GM23338 (cell line): ENCODE results near the gene H2BK1.
A peak's percentile ranks its signal among the peaks of the same experiment; 100 is the strongest.

ENCODE experiments used
- CREB1 ChIP-seq: fragments of 250-450 bp; sonication (Bioruptor Pico); IDR thresholded peaks from 2 replicates; pipeline ENCODE4 v1.5.0; 2020; ENCODE audit warnings: low read depth, mild to moderate bottlenecking, moderate library complexity
- CTCF ChIP-seq, 2 experiments: fragments of 200-600 bp in 1 of 2; sonication (generic) in 1 of 2; conservative IDR thresholded peaks; 2 replicates each; pipeline versions ENCODE4 v1.5.1 to v1.6.1; 2016 to 2017; ENCODE audit warnings: antibody characterized with exemption in 2 of 2, low read depth in 2 of 2, mild to moderate bottlenecking in 2 of 2, moderate library complexity in 1 of 2
- EZH2 ChIP-seq: fragments of 200-600 bp; sonication (generic); IDR thresholded peaks from one replicate; pipeline ENCODE4 v1.8.0; 2017; ENCODE audit warnings: antibody characterized with exemption, mild to moderate bottlenecking, low read depth; ENCODE audit not compliant: unreplicated experiment
- EZH2phosphoT487 ChIP-seq: fragments of 200-600 bp; sonication (generic); IDR thresholded peaks from one replicate; pipeline ENCODE4 v1.8.1; 2018; ENCODE audit warnings: antibody characterized with exemption; ENCODE audit not compliant: unreplicated experiment
- JUNB ChIP-seq: IDR thresholded peaks from one replicate; pipeline ENCODE4 v1.6.1; 2016; ENCODE audit warnings: antibody characterized with exemption; ENCODE audit not compliant: unreplicated experiment
- POLR2AphosphoS5 ChIP-seq: IDR thresholded peaks from 2 replicates; pipeline ENCODE4 v1.6.1; 2016; ENCODE audit warnings: antibody characterized with exemption, low read depth
- REST ChIP-seq: IDR thresholded peaks from one replicate; pipeline ENCODE4 v1.6.1; 2018; ENCODE audit warnings: antibody characterized with exemption; ENCODE audit not compliant: unreplicated experiment
- STAT1 ChIP-seq: IDR thresholded peaks from one replicate; pipeline ENCODE4 v1.6.1; 2016; ENCODE audit warnings: antibody characterized with exemption; ENCODE audit not compliant: unreplicated experiment
- ZNF114 ChIP-seq: fragments of 250-450 bp; sonication (Bioruptor Pico); IDR thresholded peaks from 2 replicates; pipeline ENCODE4 v1.5.0; 2020; ENCODE audit warnings: mild to moderate bottlenecking, moderate library complexity
- ZNF331 ChIP-seq: fragments of 250-450 bp; sonication (Bioruptor Pico); IDR thresholded peaks from 2 replicates; pipeline ENCODE4 v1.5.0; 2020; ENCODE audit warnings: low read depth, mild to moderate bottlenecking, moderate library complexity

- TF ChIP-seq CTCF (conservative IDR thresholded peaks at IDR 0.05; ENCODE audit: low read depth in 2 of 2) (no peak), REST (no peak), EZH2 (no peak), ZNF114 (no peak), POLR2AphosphoS5 (no peak), STAT1 (no peak), CREB1 (CRISPR knock-in tag) (no peak), EZH2phosphoT487 (peak; percentile 98), JUNB (no peak), ZNF331 (CRISPR knock-in tag) (no peak)
Observed at GRCh38 chr7:151167197-151167961, 42.9 kb downstream of the H2BK1 start, which contains the start of gene GBX1.
